NT2/D1 (cell line): ENCODE data around the gene RHBG.

Experiments used
- DNase-seq: peaks from one replicate; pipeline ENCODE4 v3.0.0-alpha.2; 2011; ENCODE audit warnings: low read depth, low spot score
- H3K27me3 ChIP-seq: 2 replicates; pipeline ENCODE4 v1.6.0; 2011; ENCODE audit warnings: mild to moderate bottlenecking; ENCODE audit not compliant: insufficient read length, insufficient read depth
- H3K36me3 ChIP-seq: 2 replicates; pipeline ENCODE4 v1.6.1; 2011; ENCODE audit warnings: mild to moderate bottlenecking, low read length, mixed read lengths; ENCODE audit not compliant: insufficient read depth, insufficient read length
- H3K4me1 ChIP-seq: 2 replicates; pipeline ENCODE4 v1.5.1; 2011; ENCODE audit not compliant: insufficient read depth, insufficient read length
- H3K4me3 ChIP-seq: 2 replicates; pipeline ENCODE4 v1.5.1; 2011; ENCODE audit warnings: low read depth; ENCODE audit not compliant: insufficient read length
- H3K9ac ChIP-seq: 2 replicates; pipeline ENCODE4 v1.6.0; 2011; ENCODE audit warnings: low read depth; ENCODE audit not compliant: insufficient read length
- H3K9me3 ChIP-seq: 2 replicates; pipeline ENCODE4 v1.5.1; 2011; ENCODE audit warnings: mild to moderate bottlenecking, low read length; ENCODE audit not compliant: insufficient read depth
- SUZ12 ChIP-seq: IDR thresholded peaks from 2 replicates; pipeline ENCODE4 v1.6.1; 2011; ENCODE audit not compliant: insufficient read length, insufficient read depth; ENCODE audit errors: extremely low read depth
- YY1 ChIP-seq: IDR thresholded peaks from 2 replicates; pipeline ENCODE4 v1.6.1; 2011; ENCODE audit not compliant: insufficient read length, insufficient read depth
- ZNF274 ChIP-seq: IDR thresholded peaks from 2 replicates; pipeline ENCODE4 v1.6.1; 2011; ENCODE audit warnings: mild to moderate bottlenecking, low read depth, low read length

Gene RHBG

GRCh38 chr1:156388174-156389137 is 19.4 kb downstream of the RHBG start:
- H3K9ac ChIP-seq: peak overlapping the region; percentile 66
- peaks cover 73% of the 10 kb centered on the region for H3K27me3 ChIP-seq
- peak overlapping the region; percentile 34 for H3K4me3 ChIP-seq
- DNase-seq: no peak
- H3K4me1 ChIP-seq: peaks cover 59% of the 10 kb centered on the region
- no peak for TF ChIP-seq SUZ12
- no peak for TF ChIP-seq YY1
- no peak for TF ChIP-seq ZNF274
- no peaks in the 10 kb centered on the region for H3K36me3 ChIP-seq
- H3K9me3 ChIP-seq: no peaks in the 10 kb centered on the region

GRCh38 chr1:156389311-156389710 is 20.3 kb downstream of the RHBG start:
- Histone ChIP-seq H3K9ac (peak overlapping the region; percentile 33), H3K9me3 (no peaks in the 10 kb centered on the region), H3K4me1 (peaks cover 63% of the 10 kb centered on the region), H3K27me3 (peaks cover 70% of the 10 kb centered on the region), H3K4me3 (no peak overlapping the region), H3K36me3 (no peaks in the 10 kb centered on the region)
- TF ChIP-seq ZNF274 (no peak), YY1 (no peak)
- no peak for DNase-seq

- peaks cover 65% of the 10 kb centered on the region for H3K27me3 ChIP-seq
- TF ChIP-seq ZNF274: no peak
- no peak for TF ChIP-seq SUZ12
- no peak for TF ChIP-seq YY1
- H3K4me3 ChIP-seq: no peak overlapping the region
- H3K36me3 ChIP-seq: no peaks in the 10 kb centered on the region
- DNase-seq: no peak
- peak overlapping the region; percentile 80 for H3K9ac ChIP-seq
- no peaks in the 10 kb centered on the region for H3K9me3 ChIP-seq
- peaks cover 62% of the 10 kb centered on the region for H3K4me1 ChIP-seq
Measured at GRCh38 chr1:156390469-156391365, 21.7 kb downstream of the RHBG start.

- no peaks in the 10 kb centered on the region for H3K36me3 ChIP-seq
- H3K9me3 ChIP-seq: no peaks in the 10 kb centered on the region
- peaks cover 58% of the 10 kb centered on the region for H3K27me3 ChIP-seq
- DNase-seq: no peak
- H3K4me3 ChIP-seq: no peak overlapping the region
- H3K4me1 ChIP-seq: peaks cover 56% of the 10 kb centered on the region
- TF ChIP-seq YY1: no peak
- no peak for TF ChIP-seq ZNF274
- TF ChIP-seq SUZ12: no peak
- H3K9ac ChIP-seq: peak overlapping the region; percentile 80
Measured at GRCh38 chr1:156391366-156391677, 22.3 kb downstream of the RHBG start.

GRCh38 chr1:156391701-156392100 is 22.7 kb downstream of the RHBG start:
- Histone ChIP-seq H3K4me3 (no peak overlapping the region), H3K9me3 (no peaks in the 10 kb centered on the region), H3K27me3 (peaks cover 55% of the 10 kb centered on the region), H3K9ac (peak overlapping the region; percentile 80), H3K36me3 (no peaks in the 10 kb centered on the region), H3K4me1 (peaks cover 56% of the 10 kb centered on the region)
- no peak for TF ChIP-seq ZNF274
- TF ChIP-seq SUZ12: no peak
- TF ChIP-seq YY1: no peak
- no peak for DNase-seq

- peak overlapping the region; percentile 61 for H3K9ac ChIP-seq
- H3K9me3 ChIP-seq: no peaks in the 10 kb centered on the region
- peaks cover 47% of the 10 kb centered on the region for H3K27me3 ChIP-seq
- no peaks in the 10 kb centered on the region for H3K36me3 ChIP-seq
- TF ChIP-seq YY1 (no peak), SUZ12 (no peak), ZNF274 (no peak)
- peak; percentile 69 for DNase-seq
- no peak overlapping the region for H3K4me3 ChIP-seq
- peaks cover 56% of the 10 kb centered on the region for H3K4me1 ChIP-seq
Measured at GRCh38 chr1:156392452-156392853, 23.4 kb downstream of the RHBG start.

GRCh38 chr1:156393095-156393494 is 24.1 kb downstream of the RHBG start:
- H3K27me3 ChIP-seq: peaks cover 41% of the 10 kb centered on the region
- no peaks in the 10 kb centered on the region for H3K9me3 ChIP-seq
- DNase-seq: no peak
- TF ChIP-seq SUZ12: no peak
- no peak for TF ChIP-seq ZNF274
- TF ChIP-seq YY1: peak; percentile 3
- H3K36me3 ChIP-seq: no peaks in the 10 kb centered on the region
- peak overlapping the region; percentile 61 for H3K9ac ChIP-seq
- no peak overlapping the region for H3K4me3 ChIP-seq
- peaks cover 49% of the 10 kb centered on the region for H3K4me1 ChIP-seq
